ENCODE results near the gene IL12RB1.
"Not testable (repeated sequence)": the region's sequence is repeated elsewhere in the genome, so short reads cannot be mapped to it uniquely, and the experiment has no call there.

IL12RB1 gene

DNA sequence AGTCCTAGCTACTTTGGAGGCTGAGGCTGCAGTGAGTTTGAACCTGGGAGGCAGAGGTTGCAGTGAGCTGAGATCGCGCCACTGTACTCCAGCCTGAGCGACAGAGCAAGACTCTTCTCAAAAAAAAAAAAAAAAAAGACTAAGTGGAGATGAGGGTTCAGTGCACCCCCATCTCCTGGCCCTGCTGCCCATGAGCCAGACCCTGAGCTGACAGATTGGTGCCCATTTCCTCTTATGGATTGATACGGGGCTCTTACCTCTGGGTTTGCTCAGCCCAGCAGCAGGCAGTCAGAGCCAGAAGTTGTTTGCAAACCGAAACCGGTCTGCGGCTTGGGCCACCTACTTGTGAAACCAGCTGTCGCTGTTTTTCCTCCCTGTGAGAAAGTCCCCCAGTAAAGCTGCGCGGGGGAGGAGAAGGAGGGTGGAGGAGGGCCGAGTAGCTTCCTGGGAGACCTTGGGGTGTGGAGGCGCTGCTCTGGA is 41.9 kb downstream of the IL12RB1 start:
- peak; percentile 94 for DNase-seq

DNA sequence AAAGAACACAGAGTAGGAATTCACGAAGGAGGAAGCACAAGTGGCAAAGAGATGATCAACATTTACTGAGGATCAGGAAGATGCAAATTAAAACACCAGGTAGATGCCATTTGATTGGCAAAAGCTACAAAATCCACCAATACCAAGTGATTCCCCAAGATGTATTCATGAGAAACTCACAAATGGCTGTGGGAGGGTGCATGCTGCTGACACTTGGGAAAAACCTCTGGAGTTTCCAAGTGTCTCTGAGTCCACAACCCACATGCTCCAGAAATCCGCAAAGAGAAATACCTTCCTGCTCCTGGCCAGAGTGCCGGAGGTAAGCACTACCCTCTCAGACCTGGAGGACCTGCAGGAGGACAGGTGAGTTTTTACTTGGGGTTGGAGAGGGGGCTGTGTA is 43.1 kb downstream of the IL12RB1 start:
- no peak for DNase-seq

- no peak for DNase-seq
Observed at GRCh38 chr19:18041054-18041453, 45.7 kb downstream of the IL12RB1 start.

DNA sequence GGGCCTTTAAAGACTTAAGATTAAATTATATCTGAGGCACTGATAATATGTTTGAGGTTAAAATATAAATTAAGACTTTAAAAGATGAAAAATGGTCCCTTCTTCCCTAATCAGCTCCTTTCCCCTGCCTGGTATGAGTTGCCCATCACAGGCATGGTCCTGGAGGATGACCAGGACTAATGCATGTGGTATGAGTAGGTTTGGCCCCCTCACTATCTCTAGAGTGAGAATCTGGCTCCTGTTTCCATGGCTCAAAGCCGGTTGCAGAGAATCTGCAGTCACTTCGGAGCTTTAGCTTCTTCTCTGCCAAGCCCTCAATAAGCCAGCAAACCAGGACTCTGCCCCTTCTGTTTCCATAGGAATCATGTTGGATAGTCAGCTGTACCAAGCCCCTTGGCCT is 54.6 kb downstream of the IL12RB1 start:
- not testable (repeated sequence) for DNase-seq

DNA sequence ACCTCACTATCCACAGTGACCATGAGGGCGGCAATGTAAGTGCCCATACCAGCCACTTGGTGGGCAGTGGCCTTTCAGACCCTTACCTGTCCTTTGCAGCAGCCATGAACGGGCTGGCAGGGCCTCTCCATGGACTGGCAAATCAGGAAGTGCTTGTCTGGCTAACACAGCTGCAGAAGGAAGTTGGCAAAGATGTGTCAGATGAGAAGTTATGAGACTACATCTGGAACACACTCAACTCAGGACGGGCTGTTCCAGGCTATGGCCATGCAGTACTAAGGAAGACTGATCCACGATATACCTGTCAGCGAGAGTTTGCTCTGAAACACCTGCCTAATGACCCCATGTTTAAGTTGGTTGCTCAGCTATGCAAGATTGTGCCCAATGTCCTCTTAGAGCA is 55.3 kb downstream of the IL12RB1 start:
- not testable (repeated sequence) for DNase-seq

GRCh38 chr19:18029617-18030338 is 57.0 kb downstream of the IL12RB1 start:
- DNase-seq: no peak

DNA sequence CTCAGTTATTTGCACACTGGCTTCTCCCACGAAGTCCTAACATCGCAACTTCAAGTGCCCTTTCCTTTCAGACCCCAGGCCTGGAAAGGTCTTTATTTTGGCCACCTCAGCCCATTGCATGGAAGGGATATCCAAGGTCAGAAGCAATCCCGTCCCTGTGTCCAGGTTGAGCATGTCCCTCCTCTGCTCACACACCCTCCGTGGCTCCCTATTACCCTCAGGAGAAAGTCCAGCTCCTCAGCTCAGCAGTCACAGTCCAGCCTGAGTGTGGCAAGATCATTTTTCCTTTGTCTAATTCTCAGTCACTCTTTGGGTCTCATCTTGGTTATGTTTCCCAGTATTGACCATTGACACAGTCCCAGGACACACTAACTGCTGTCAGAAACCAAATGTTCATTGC is 59.6 kb downstream of the IL12RB1 start:
- DNase-seq: no peak

- peak; percentile 54 for DNase-seq
Observed at GRCh38 chr19:18023622-18024251, 63.0 kb downstream of the IL12RB1 start.

- DNase-seq: peak; percentile 68
Observed at GRCh38 chr19:18021121-18021755, 65.5 kb downstream of the IL12RB1 start.

DNA sequence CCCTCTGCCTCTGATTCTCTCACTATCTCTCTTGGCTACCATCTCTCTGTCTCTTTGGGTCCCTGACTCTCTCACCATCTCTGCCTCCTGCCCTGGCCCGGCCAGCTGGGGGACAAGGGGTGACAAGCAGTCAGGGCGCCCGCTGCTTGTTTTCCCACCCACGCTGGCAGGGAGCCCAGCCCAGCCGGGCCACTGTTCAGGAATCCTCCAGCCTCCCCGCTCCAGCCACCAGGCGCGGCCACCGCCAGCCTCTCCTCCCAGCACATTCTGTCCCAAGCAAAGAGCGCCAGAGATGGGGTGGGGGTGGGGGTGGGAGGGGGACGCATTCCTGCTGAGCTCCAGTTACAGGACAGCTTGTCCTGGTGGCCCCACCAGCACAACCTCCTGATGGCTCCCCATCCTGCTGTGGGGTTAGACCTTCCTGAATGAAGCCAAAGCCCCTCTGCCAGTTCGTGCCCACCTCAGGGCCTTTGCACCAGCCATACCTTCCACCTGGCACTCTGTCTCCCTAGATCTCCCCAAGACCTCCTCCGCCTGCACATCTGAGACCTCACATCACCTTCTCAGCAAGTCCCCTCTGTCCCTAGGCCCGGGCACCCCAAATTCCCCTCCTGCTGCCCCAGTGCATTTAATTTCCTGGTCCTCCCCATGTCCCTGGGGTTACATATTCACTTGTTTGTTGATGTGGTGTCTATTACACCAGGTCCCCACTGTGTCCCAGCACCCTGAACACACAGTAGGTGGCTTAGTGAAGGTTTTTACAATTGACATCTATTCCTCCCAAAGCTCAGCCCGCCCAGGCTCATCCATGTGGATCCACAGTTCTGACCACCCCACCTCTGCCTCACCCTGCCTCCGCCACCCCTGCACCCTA is 66.3 kb downstream of the IL12RB1 start:
- DNase-seq: no peak

DNA sequence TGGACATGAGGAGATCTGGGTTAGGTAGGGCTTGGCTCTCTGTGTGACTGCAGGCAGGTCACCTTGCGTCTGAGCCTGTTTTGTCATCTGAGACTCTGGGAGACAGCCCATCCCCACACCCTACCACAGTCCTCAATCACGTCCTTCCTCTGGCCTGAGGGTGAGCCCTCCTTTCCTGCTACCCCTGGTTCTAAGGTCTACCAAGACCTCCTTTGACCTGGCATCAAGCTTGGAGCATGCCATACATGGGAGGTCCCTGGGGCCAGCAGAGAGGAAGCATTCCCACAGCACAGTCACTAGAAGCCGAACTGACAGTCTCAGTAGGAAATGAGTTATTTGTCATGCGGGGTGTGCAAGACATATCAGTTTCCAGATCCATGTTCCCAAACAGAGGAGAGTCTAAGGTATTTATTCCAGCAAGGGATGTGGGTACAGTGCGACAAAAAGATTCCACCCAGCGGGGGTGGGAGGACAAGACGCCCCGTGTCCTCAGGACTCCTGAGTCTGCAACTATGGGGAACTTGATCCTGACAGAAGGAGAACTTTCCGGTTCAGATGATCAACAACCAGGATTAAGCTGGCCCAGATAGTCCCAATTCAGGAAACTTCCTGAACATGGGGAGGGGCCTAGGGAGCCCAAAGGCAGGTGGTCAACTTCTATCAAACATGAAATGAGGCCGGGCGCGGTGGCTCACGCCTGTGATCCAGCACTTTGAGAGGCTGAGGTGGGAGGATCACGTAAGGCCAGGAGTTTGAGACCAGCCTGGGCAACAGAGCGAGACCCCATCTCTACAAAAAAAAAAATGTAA is 69.3 kb downstream of the IL12RB1 start:
- no peak for DNase-seq

- DNase-seq: no peak
Observed at GRCh38 chr19:18016209-18016910, 70.4 kb downstream of the IL12RB1 start.

DNA sequence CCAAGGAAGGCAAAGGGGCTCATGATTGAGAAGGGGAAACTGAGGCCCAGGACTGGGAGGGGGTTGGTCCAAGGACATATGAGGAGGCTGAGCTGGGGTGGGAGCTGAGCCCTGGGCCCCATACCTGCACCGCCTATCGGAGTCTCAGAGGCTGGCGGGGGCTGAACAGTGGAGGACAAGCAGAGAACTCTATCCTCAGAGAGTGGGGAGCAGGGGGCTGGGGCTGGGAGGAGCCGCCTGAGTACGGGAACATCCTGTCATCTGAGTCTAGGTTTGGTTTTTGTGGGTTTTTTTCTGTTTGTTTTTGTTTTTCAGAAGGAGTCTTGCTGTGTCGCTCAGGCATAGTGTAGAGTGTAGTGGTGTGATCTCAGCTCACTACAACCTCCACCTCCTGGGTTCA is 72.5 kb downstream of the IL12RB1 start:
- no peak for DNase-seq

- no peak for DNase-seq
Observed at GRCh38 chr19:18013210-18014111, 73.3 kb downstream of the IL12RB1 start.

GRCh38 chr19:18010149-18010548 is 76.6 kb downstream of the IL12RB1 start:
- no peak for DNase-seq

DNA sequence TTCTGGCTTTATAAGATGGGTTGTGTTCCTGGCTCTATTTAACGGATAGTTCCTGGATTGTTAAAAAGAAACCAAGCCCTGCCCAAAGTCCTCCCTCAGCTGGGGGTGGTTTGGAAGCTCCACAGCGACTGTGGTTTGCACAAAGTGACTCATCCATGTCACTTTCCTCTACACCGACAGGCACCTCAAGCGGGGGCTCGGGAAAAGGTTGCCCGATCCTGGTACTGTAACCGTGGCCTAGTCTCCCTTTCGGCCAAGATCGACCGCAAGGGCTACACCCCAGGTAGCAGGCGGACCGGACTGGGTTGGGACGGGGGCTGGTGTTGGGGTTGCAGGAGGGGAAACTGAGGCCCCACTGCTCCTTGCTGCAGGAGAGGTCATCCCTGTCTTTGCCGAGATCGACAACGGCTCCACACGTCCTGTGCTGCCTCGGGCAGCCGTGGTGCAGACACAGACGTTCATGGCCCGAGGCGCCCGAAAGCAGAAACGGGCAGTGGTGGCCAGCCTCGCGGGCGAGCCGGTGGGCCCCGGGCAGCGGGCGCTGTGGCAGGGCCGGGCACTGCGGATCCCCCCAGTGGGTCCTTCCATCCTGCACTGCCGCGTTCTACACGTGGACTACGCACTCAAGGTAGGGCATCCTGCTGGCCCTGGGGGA is 77.2 kb downstream of the IL12RB1 start:
- DNase-seq: peak; percentile 57

Data from stimulated activated CD4-positive, alpha-beta T cell treated with anti-CD3 and anti-CD28 coated beads, Interleukin-15, amount 100 ng/mL, for 24 hours (primary cell).